Natural killer cell treated with Interleukin-12 subunit alpha and Interleukin-12 subunit beta and Interleukin-15 and Interleukin-18, amount 100 ng/mL, for 72 hours (primary cell): ENCODE data around the gene SNPH. TPM values are rescaled to one million over a fixed set of nuclear protein-coding genes. Genes with fewer than 3 reads are reported as not detected.
"Not testable (repeated sequence)": the region's sequence is repeated elsewhere in the genome, so short reads cannot be mapped to it uniquely, and the experiment has no call there.

Source experiments
- ATAC-seq, 2 donors: fragments of 150-1000 bp; cut with Tn5 transposase in 1 of 2; sonication (Bioruptor Pico), chemical (Tn5 transposase) in 1 of 2; 2 replicates each; pipeline ENCODE4 v1.10.0; 2021
- DNase-seq: peaks from one replicate; pipeline ENCODE4 v3.0.0; 2022; ENCODE audit warnings: low spot score
- H3K27ac Mint-ChIP-seq, 2 donors: 1 replicate in 1 of 2; 2 replicates in 1 of 2; pipeline ENCODE4 v1.8.0; 2022; ENCODE audit warnings: mixed read lengths in 2 of 2, mild to moderate bottlenecking in 1 of 2, moderate library complexity in 1 of 2
- H3K27me3 Mint-ChIP-seq, 2 donors: 1 replicate in 1 of 2; 2 replicates in 1 of 2; pipeline ENCODE4 v1.8.0; 2022; ENCODE audit warnings: mixed read lengths in 2 of 2
- H3K36me3 Mint-ChIP-seq: one replicate; pipeline ENCODE4 v1.8.0; 2022; ENCODE audit warnings: mixed read lengths
- H3K4me1 Mint-ChIP-seq, 2 donors: 1 replicate in 1 of 2; 2 replicates in 1 of 2; pipeline ENCODE4 v1.8.0; 2022; ENCODE audit warnings: low read depth in 2 of 2, mixed read lengths in 2 of 2, mild to moderate bottlenecking in 1 of 2
- H3K4me3 Mint-ChIP-seq: one replicate; pipeline ENCODE4 v1.8.0; 2022; ENCODE audit warnings: mixed read lengths
- H3K9me3 Mint-ChIP-seq: 2 replicates; pipeline ENCODE4 v1.8.0; 2022; ENCODE audit warnings: mixed read lengths
- total RNA-seq, 2 donors: library from RNA; stranded (reverse); gene quantifications; one replicate each; pipeline ENCODE4 v1.2.3, GENCODE V29; 2022

Gene SNPH, protein sequence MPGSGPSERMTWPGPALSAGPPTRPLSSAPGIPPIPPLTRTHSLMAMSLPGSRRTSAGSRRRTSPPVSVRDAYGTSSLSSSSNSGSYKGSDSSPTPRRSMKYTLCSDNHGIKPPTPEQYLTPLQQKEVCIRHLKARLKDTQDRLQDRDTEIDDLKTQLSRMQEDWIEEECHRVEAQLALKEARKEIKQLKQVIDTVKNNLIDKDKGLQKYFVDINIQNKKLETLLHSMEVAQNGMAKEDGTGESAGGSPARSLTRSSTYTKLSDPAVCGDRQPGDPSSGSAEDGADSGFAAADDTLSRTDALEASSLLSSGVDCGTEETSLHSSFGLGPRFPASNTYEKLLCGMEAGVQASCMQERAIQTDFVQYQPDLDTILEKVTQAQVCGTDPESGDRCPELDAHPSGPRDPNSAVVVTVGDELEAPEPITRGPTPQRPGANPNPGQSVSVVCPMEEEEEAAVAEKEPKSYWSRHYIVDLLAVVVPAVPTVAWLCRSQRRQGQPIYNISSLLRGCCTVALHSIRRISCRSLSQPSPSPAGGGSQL
- total RNA-seq: 1 to 10 TPM; 1.5 to 1.9 TPM

DNA sequence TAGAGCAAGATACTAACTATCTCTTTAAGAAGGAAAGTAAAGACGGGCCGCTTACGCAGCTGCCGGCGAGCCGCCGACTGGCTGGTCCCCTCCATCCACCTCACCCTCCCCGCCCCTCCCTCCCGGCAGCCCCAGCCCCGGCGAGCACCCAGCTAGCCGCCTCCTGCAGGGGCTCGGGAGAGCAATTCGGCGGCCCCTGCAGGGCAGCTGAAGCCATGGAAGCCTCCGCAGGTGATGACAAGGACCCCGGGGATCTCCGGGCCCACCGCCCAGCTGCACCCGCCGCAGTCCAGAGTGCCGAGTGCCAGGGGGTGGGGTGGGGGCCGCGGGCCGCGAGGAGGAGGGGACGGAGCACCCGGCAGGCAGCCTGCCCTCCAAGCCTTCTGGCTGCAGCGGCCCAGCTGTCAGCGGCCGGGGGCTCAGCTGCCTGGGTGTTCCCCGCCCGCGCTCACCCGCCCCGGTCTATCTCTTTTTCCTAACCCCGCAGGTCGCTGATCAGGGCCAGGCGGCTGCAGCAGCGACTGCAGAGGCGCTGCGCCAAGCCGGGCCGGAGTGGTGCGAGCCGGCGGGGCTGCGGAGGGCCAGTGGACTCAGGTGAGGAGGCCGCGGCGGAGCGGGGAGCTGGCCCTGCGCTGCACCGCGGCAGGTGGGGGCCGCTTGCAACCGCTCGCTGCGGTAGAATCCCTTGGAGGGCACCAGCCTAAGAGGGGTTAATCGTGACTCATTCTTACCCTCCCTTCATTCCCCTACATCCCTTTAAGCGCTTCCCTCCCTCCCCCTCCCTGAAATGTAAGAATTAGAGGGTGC is at the start of gene SNPH:
Gene SNPH (plus strand): TSS at position 128 of the 807 bp plus-strand sequence. CDS start 29,946 bp downstream, outside the sequence.
- Mint-ChIP-seq H3K4me1 (peaks cover 15 to 19% of the 10 kb centered on the region in 2 donors), H3K4me3 (peak within 1 kb of the TSS; percentile 74), H3K27ac (peak within 1 kb of the TSS; percentile 56 to 70), H3K9me3 (no peaks in the 10 kb centered on the region), H3K36me3 (no peaks in the 10 kb centered on the region), H3K27me3 (peaks cover 0 to 3% of the 10 kb centered on the region in 2 donors)
- ATAC-seq: peak; percentile 91 to 94
- DNase-seq: peak; percentile 76

DNA sequence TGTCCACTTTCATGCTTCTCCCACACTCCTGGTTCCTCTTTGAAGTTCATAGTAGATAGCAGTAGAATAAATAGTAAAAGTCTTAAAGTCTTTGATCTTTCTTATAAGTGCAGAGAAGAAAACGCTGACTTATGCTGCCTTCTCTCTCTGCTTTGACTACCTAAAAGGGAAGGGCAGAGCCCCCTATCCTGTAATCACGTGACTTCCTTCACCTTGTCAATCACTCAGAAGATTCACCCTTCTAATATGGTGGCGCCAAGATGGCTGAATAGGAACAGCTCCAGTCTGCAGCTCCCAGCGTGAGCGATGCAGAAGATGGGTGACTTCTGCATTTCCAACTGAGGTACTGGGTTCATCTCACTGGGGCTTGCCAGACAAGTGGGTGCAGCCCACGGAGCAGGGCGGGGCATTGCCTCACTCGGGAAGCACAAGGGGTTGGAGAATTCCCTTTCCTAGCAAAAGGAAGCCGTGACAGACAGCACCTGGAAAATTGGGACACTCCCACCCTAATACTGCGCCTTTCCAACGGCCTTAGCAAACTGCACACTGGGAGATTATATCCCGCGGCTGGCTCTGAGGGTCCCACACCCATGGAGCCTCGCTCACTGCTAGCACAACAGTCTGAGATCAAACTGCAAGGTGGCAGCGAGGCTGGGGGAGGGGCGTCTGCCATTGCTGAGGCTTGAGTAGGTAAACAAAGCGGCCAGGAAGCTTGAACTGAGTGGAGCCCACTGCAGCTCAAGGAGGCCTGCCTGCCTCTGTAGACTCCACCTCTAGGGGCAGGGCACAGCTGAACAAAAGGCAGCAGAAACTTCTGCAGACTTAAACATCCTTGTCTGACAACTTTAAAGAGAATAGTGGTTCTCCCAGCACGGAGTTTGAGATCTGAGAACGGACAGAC is 49.3 kb upstream of the SNPH start:
- DNase-seq, H3K4me3 Mint-ChIP-seq, H3K27ac Mint-ChIP-seq, H3K4me1 Mint-ChIP-seq, H3K9me3 Mint-ChIP-seq, H3K36me3 Mint-ChIP-seq, ATAC-seq: not testable (repeated sequence)
- H3K27me3 Mint-ChIP-seq: peaks cover 39 to 45% of the 10 kb centered on the region in 2 donors

DNA sequence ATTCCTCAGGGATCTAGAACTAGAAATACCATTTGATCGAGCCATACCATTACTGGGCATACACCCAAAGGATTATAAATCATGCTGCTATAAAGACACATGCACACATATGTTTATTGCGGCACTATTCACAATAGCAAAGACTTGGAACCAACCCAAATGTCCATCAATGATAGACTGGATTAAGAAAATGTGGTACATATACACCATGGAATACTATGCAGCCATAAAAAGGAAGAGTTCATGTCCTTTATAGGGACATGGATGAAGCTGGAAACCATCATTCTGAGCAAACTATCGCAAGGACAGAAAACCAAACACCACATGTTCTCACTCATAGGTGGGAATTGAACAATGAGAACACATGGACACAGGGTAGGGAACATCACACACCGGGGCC is 43.3 kb upstream of the SNPH start:
- H3K27ac Mint-ChIP-seq, DNase-seq, ATAC-seq, H3K36me3 Mint-ChIP-seq, H3K9me3 Mint-ChIP-seq, H3K4me3 Mint-ChIP-seq, H3K4me1 Mint-ChIP-seq: not testable (repeated sequence)
- peaks cover 16 to 30% of the 10 kb centered on the region in 2 donors for H3K27me3 Mint-ChIP-seq

DNA sequence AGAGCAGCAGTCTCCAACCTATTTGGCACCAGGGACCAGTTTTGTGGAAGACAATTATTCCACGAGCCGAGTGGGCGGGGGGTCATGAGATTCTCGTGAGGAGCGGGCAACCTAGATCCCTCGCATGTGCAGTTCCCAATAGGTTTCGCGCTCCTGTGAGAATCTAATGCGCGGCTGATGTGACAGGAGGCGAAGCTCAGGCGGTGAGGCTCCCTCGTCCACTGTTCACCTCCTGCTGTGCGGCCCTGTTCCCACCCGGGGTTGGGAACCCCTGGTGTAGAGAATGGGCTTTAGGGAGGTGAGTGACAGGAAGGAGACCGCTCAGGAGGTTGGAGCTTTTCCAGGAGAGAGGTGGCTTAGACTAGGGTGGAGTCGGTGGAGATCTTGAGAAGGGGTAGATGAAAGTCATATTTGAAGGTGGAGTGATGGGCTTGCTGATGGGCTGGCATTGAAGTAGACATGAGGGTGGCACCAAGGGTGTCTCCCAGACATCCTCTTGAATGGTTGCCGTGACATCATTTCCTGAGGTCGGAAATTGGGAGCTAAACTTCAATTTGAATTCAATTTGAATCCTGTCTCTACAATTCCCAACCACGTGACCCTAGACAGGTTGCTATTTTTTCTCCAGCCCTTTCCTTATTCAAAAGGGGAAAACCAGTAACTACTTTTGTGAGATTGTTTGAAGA is 41.7 kb upstream of the SNPH start:
- H3K27ac Mint-ChIP-seq: no peak overlapping the region
- ATAC-seq: no peak
- H3K36me3 Mint-ChIP-seq: no peaks in the 10 kb centered on the region
- peaks cover 10 to 29% of the 10 kb centered on the region in 2 donors for H3K27me3 Mint-ChIP-seq
- DNase-seq: no peak
- H3K9me3 Mint-ChIP-seq: peaks cover 3% of the 10 kb centered on the region
- H3K4me3 Mint-ChIP-seq: peak overlapping the region; percentile 31
- peaks cover 0 to 3% of the 10 kb centered on the region in 2 donors for H3K4me1 Mint-ChIP-seq

DNA sequence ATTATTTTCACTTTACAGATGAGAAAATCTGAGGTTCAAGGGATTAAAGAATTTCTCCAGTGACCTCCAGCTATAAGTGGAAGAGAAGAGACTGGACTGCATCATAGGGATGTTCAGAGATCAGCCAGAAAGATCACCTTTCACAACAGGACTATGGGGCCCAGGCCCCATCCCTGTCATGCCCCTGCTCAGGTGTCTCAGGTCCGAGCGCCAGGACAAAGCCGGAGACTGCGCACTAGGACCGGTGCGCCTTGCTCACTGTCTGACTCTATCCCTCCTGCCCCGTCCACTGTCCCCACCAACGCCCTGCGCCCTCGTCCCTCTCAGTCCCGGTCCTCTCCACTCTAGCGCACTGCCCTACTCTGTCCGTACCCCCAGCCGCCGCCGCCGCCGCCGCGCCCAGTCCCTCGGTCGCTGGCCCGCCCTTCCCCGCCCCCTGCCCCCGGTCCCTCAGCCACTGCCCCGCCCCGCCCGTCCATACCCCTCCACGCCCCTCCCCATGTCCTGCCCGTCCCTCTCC is 40.8 kb upstream of the SNPH start:
- DNase-seq (no peak), ATAC-seq (no peak)
- Mint-ChIP-seq H3K36me3 (no peaks in the 10 kb centered on the region), H3K4me3 (peak overlapping the region; percentile 66), H3K4me1 (peaks cover 0 to 3% of the 10 kb centered on the region in 2 donors), H3K27me3 (peaks cover 10 to 29% of the 10 kb centered on the region in 2 donors), H3K27ac (no peak overlapping the region), H3K9me3 (peaks cover 3% of the 10 kb centered on the region)

DNA sequence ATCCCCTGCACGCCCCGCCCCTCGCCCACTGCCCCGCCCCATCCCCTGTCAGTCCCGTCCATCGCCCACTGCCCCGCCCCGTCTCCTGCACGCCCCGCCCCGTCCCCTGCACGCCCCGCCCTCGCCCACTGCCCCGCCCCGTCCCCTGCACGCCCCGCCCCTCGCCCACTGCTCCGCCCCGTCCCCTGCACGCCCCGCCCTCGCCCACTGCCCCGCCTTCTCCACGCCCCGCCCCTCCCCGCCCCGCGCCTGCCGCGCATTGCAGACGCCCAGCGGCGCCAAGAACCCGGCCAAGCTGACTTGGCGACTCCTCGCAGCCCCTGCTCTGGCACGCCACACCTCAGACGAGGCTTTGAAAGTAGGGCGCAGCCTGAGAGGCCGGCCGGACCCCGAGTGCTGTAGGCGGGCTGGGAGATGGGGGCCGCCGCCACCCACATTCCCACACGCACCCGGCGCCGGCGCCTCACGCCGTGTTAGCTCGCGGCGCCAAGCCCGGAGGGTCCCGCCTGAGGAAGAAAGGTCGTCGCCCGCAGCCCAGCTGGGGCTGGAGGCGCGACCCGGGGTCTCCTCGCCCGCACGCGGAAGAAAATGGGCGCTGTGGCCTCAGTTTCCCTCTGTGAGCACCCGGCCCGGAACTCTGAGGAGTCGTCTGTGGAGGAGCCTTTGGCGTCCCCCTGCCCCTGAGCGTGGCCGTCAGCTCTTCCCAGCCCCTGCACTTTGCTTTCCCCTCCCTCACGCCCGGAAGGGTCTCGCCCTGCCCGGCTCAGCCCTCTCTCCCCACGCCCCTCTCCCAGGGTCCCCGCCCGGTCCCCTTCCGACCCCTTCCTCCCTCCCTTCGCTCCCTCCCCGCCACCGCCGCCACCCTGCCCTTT is 40.1 kb upstream of the SNPH start, which contains the start of gene RAD21L1:
Gene RAD21L1 (plus strand): TSS at position 262 of the 872 bp plus-strand sequence. CDS start 2,410 bp downstream, outside the sequence.
- Mint-ChIP-seq H3K27ac (no peak within 1 kb of the TSS), H3K4me3 (peak within 1 kb of the TSS; percentile 66), H3K4me1 (peaks cover 0 to 3% of the 10 kb centered on the region in 2 donors), H3K27me3 (peaks cover 15 to 36% of the 10 kb centered on the region in 2 donors), H3K36me3 (no peaks in the 10 kb centered on the region), H3K9me3 (peaks cover 3% of the 10 kb centered on the region)
- peak; percentile 93 to 94 for ATAC-seq
- DNase-seq: peak; percentile 81

DNA sequence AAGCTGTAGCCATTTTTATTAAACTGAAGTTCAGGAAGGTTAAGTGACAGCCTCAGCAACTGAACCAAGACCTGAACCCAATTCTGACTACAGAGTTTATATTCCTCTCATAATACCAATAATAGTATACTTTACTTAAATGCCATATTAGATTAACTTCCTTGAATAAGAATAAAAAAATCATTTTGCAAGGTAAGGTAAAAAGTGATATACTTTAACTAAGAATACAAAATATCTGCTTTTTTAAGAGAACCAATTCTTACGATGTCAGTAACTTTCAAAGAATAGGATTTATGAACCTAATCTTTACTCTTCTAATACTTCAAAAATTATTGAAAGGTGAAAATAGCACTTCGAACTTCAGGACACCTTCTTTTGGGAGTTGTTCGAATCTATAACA is 36.6 kb upstream of the SNPH start:
- H3K36me3 Mint-ChIP-seq: no peaks in the 10 kb centered on the region
- ATAC-seq (no peak), DNase-seq (no peak)
- no peak overlapping the region for H3K27ac Mint-ChIP-seq
- peaks cover 0 to 3% of the 10 kb centered on the region in 2 donors for H3K4me1 Mint-ChIP-seq
- H3K27me3 Mint-ChIP-seq: peaks cover 18 to 38% of the 10 kb centered on the region in 2 donors
- H3K9me3 Mint-ChIP-seq: no peaks in the 10 kb centered on the region
- H3K4me3 Mint-ChIP-seq: no peak overlapping the region

DNA sequence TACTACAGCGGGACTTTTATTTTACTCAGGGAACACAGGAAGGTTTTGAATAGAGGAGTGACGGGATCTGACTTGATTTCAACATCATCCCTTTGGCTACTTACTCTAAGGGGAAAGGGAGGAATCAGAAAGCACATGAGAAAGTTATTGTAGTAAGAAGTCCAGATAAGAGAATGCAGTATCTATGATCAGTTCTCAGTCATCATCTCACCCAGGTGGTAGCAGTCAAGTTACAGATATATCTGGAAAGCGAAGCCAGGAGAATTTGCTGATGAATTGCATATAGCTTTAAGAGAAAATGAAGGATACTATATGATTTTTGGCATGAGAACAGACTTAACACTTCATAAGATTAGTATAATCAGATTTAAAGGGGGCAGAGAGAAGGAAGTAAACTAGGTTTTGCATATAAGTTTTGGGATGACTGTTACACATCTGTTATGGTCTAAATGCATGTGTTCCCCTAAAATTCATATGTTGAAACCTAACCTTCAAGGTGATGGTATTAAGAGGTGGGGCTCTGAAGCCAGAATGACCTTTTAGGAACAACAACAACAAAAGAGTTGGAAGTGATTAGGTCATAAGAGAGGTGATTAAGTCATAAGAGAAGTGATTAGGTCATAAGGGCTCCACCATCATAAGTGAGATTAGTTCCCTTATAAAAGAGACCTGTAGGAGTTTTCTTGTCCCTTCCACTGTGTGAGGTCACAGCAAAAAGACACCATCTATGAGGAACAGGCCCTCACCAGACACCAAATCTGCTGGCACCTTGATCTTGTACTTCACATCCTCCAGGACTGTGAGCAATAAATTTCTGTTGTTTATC is 33.6 kb upstream of the SNPH start:
- Mint-ChIP-seq H3K4me3 (no peak overlapping the region), H3K36me3 (no peaks in the 10 kb centered on the region), H3K27ac (no peak overlapping the region), H3K9me3 (no peaks in the 10 kb centered on the region), H3K27me3 (peaks cover 26 to 50% of the 10 kb centered on the region in 2 donors), H3K4me1 (no peaks in the 10 kb centered on the region)
- ATAC-seq (no peak), DNase-seq (no peak)

DNA sequence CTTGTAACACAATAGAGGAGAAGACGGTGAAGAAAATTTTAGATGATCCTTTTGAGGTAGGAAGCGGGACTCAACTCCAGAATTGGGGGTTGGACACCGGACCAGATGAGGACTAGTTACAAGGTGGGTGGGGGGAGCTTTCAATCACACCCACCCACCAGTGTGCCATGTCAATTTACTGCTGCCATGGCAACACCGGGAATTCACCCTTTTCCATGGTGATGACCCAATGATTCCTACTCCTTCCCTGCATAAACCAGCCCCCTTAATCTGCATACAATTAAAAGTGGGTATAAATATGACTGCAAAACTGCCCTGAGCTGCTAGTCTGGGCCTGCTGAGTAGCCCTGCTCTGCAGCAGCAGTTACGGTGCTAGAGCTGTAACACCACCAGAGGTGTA is 25.5 kb upstream of the SNPH start:
- Mint-ChIP-seq H3K36me3 (no peaks in the 10 kb centered on the region), H3K9me3 (no peaks in the 10 kb centered on the region), H3K27me3 (peaks cover 26 to 60% of the 10 kb centered on the region in 2 donors), H3K4me3 (no peak overlapping the region), H3K4me1 (peaks cover 0 to 3% of the 10 kb centered on the region in 2 donors), H3K27ac (no peak overlapping the region)
- no peak for DNase-seq
- ATAC-seq: no peak

DNA sequence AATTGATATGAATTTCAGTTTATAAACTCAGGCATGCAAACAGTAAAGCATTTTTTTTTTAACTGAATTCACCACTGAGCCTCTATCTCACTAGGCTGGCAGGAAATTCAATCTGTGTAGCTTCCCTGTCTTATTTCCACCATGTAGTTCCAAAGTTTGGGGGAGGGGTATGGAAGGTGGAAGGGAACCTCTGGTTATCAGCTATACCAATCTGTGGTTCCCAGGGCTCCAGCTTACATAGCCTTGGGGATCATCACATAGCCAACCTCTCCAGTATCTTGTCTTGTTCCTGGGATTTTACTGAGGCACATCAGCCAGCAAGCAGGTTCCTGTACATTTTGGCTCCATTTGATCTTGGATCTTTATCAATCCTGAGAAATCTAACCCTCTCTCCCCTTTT is 24.6 kb upstream of the SNPH start:
- ATAC-seq: no peak
- peaks cover 0 to 3% of the 10 kb centered on the region in 2 donors for H3K4me1 Mint-ChIP-seq

DNA sequence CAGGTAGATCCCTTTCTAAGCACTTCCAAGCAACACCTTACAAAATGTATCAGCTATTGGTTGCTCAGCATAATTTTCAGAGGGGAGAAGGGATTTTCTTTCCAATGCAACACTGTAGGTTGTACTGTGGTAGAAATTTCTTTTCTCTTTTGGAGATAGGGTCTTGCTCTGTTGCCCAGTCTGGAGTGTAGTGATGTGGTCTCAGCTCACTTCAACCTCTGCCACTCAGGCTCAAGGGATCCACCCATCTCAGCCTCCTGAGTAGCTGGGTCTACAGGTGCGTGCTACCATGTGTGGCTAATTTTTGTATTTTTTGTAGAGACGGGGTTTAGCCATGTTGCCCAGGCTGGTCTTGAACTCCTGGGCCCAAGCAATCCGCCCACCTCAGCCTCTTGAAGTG is 24.0 kb upstream of the SNPH start:
- Mint-ChIP-seq H3K36me3 (no peaks in the 10 kb centered on the region), H3K27ac (no peak overlapping the region), H3K9me3 (no peaks in the 10 kb centered on the region), H3K4me1 (peaks cover 0 to 3% of the 10 kb centered on the region in 2 donors), H3K4me3 (no peak overlapping the region), H3K27me3 (peaks cover 23 to 53% of the 10 kb centered on the region in 2 donors)
- ATAC-seq: no peak
- DNase-seq: no peak

More for the DNA sequence above, 24.6 kb upstream of the SNPH start:
- no peaks in the 10 kb centered on the region for H3K36me3 Mint-ChIP-seq
- H3K4me3 Mint-ChIP-seq: no peak overlapping the region
- no peaks in the 10 kb centered on the region for H3K9me3 Mint-ChIP-seq
- no peak overlapping the region for H3K27ac Mint-ChIP-seq
- no peak for DNase-seq
- peaks cover 25 to 59% of the 10 kb centered on the region in 2 donors for H3K27me3 Mint-ChIP-seq
